Posterior cingulate gyrus (tissue), 11 donors: ENCODE measurements around the gene ASTE1.
"Not testable (repeated sequence)": the region's sequence is repeated elsewhere in the genome, so short reads cannot be mapped to it uniquely, and the experiment has no call there.

Experiments used
- DNase-seq, 10 donors: peaks; one replicate each; pipeline versions ENCODE4 v3.0.0 to v3.0.0-alpha.2; 2020 to 2021; ENCODE audit warnings: mixed read lengths in 3 of 10
- intact Hi-C: fragments of 100-400 bp; cut with DNase I; formaldehyde crosslinking; loops from one replicate; pipeline ENCODE4 v1.15.1; 2023

Gene ASTE1

GRCh38 chr3:131020122-131020693, 6.4 kb downstream of the ASTE1 start:
- DNase-seq: no peak
- intact Hi-C loops: loop anchor here (5.0 kb wide), 1 partner anchor 123 kb away; no protein-coding TSS in a partner anchor

- intact Hi-C loops: no loop called here
Observed at GRCh38 chr3:131018970-131019369, 7.7 kb downstream of the ASTE1 start.

GRCh38 chr3:131009698-131010097, 16.9 kb downstream of the ASTE1 start:
- intact Hi-C loops: no loop called here
- DNase-seq: no peak

More at GRCh38 chr3:131018970-131019369, 7.7 kb downstream of the ASTE1 start:
- DNase-seq: no peak

- intact Hi-C loops: no loop called here
- no peak for DNase-seq
Observed at GRCh38 chr3:131008326-131008725, 18.3 kb downstream of the ASTE1 start.

- no peak for DNase-seq
- intact Hi-C loops: no loop called here
Observed at GRCh38 chr3:131007782-131008181, 18.8 kb downstream of the ASTE1 start.

GRCh38 chr3:131007256-131007655, 19.4 kb downstream of the ASTE1 start:
- intact Hi-C loops: no loop called here
- no peak for DNase-seq

GRCh38 chr3:131004603-131005002, 22.0 kb downstream of the ASTE1 start:
- no peak for DNase-seq
- intact Hi-C loops: no loop called here

GRCh38 chr3:131001071-131001470, 25.6 kb downstream of the ASTE1 start:
- DNase-seq: no peak
- intact Hi-C loops: no loop called here

- intact Hi-C loops: no loop called here
Observed at GRCh38 chr3:130997289-130997688, 29.3 kb downstream of the ASTE1 start.

GRCh38 chr3:130992344-130992743, 34.3 kb downstream of the ASTE1 start:
- DNase-seq: no peak

More at GRCh38 chr3:130997289-130997688, 29.3 kb downstream of the ASTE1 start:
- DNase-seq: no peak

GRCh38 chr3:130991126-130991525, 35.5 kb downstream of the ASTE1 start:
- DNase-seq: no peak
- intact Hi-C loops: no loop called here

More at GRCh38 chr3:130992344-130992743, 34.3 kb downstream of the ASTE1 start:
- intact Hi-C loops: no loop called here

GRCh38 chr3:130990282-130990681, 36.3 kb downstream of the ASTE1 start:
- intact Hi-C loops: no loop called here
- DNase-seq: no peak

GRCh38 chr3:130981469-130981868, 45.2 kb downstream of the ASTE1 start:
- intact Hi-C loops: no loop called here
- no peak for DNase-seq

- intact Hi-C loops: no loop called here
- no peak for DNase-seq
Observed at GRCh38 chr3:130979117-130979516, 47.5 kb downstream of the ASTE1 start.

- no peak for DNase-seq
- intact Hi-C loops: no loop called here
Observed at GRCh38 chr3:130976706-130977105, 49.9 kb downstream of the ASTE1 start.

GRCh38 chr3:130975251-130975650, 51.4 kb downstream of the ASTE1 start:
- intact Hi-C loops: no loop called here

GRCh38 chr3:130974201-130974600, 52.4 kb downstream of the ASTE1 start:
- intact Hi-C loops: no loop called here
- DNase-seq: no peak

More at GRCh38 chr3:130975251-130975650, 51.4 kb downstream of the ASTE1 start:
- no peak for DNase-seq

- no peak for DNase-seq
- intact Hi-C loops: no loop called here
Observed at GRCh38 chr3:130973406-130973805, 53.2 kb downstream of the ASTE1 start.

- intact Hi-C loops, DNase-seq: not testable (repeated sequence)
Observed at GRCh38 chr3:130972592-130972991, 54.0 kb downstream of the ASTE1 start.

- no peak for DNase-seq
- intact Hi-C loops: no loop called here
Observed at GRCh38 chr3:130971208-130971607, 55.4 kb downstream of the ASTE1 start.

- DNase-seq: no peak
- intact Hi-C loops: no loop called here
Observed at GRCh38 chr3:130969621-130970020, 57.0 kb downstream of the ASTE1 start.

GRCh38 chr3:130968221-130968620, 58.4 kb downstream of the ASTE1 start:
- intact Hi-C loops: no loop called here
- no peak for DNase-seq

GRCh38 chr3:130967281-130967680, 59.3 kb downstream of the ASTE1 start:
- intact Hi-C loops: no loop called here
- DNase-seq: no peak
